Activated T-cell treated with anti-CD3 and anti-CD28 coated beads, Interleukin-2, amount 50 U/mL, for 1 hour (primary cell): ENCODE measurements around the gene CAPN1.
A peak's percentile ranks its signal among the peaks of the same experiment; 100 is the strongest.
"Not testable (repeated sequence)": the region's sequence is repeated elsewhere in the genome, so short reads cannot be mapped to it uniquely, and the experiment has no call there.

ENCODE experiments used
- DNase-seq: peaks from one replicate; pipeline ENCODE4 v3.0.0-alpha.2; 2020

CAPN1 gene

GRCh38 chr11:65160643-65161042 lies 21.1 kb upstream of the CAPN1 start:
- no peak for DNase-seq

GRCh38 chr11:65163684-65164083 lies 18.0 kb upstream of the CAPN1 start:
- no peak for DNase-seq

GRCh38 chr11:65165410-65166317 lies 16.1 kb upstream of the CAPN1 start:
- DNase-seq, result no peak

- DNase-seq, result no peak
Measured at GRCh38 chr11:65166893-65167292, 14.8 kb upstream of the CAPN1 start.

GRCh38 chr11:65167656-65168055 lies 14.1 kb upstream of the CAPN1 start:
- no peak for DNase-seq

GRCh38 chr11:65169164-65169641 lies 12.5 kb upstream of the CAPN1 start:
- DNase-seq, result no peak

- DNase-seq, result no peak
Measured at GRCh38 chr11:65170058-65170534, 11.6 kb upstream of the CAPN1 start, which contains the start of gene SPDYC. TSS of gene SPDYC (plus strand) at chr11:65170233. CDS start at chr11:65171358, 1,125 bp downstream.

GRCh38 chr11:65172600-65172999 lies 9.1 kb upstream of the CAPN1 start:
- DNase-seq, result no peak

- DNase-seq, result not testable (repeated sequence)
Measured at GRCh38 chr11:65174571-65175010, 7.1 kb upstream of the CAPN1 start.

GRCh38 chr11:65180877-65181568 lies 705 bp upstream of the CAPN1 start:
- peak; percentile 70 for DNase-seq

- no peak for DNase-seq
Measured at GRCh38 chr11:65182258-65183170, 786 bp downstream of the CAPN1 start.

GRCh38 chr11:65183201-65183891 lies 1.6 kb downstream of the CAPN1 start:
- no peak for DNase-seq

- DNase-seq, result no peak
Measured at GRCh38 chr11:65184146-65184545, 2.4 kb downstream of the CAPN1 start.

- DNase-seq, result no peak
Measured at GRCh38 chr11:65185171-65185570, 3.4 kb downstream of the CAPN1 start.

- DNase-seq, result no peak
Measured at GRCh38 chr11:65185869-65186341, 4.2 kb downstream of the CAPN1 start.

- DNase-seq, result no peak
Measured at GRCh38 chr11:65186701-65187100, 5.0 kb downstream of the CAPN1 start.

GRCh38 chr11:65187146-65187675 lies 5.5 kb downstream of the CAPN1 start:
- DNase-seq, result no peak

- no peak for DNase-seq
Measured at GRCh38 chr11:65187971-65188461, 6.3 kb downstream of the CAPN1 start.

GRCh38 chr11:65188486-65188885 lies 6.8 kb downstream of the CAPN1 start:
- DNase-seq, result no peak

GRCh38 chr11:65189191-65189590 lies 7.5 kb downstream of the CAPN1 start:
- DNase-seq, result no peak

GRCh38 chr11:65194564-65194963 lies 12.8 kb downstream of the CAPN1 start:
- no peak for DNase-seq
